ENCODE data around the gene GHRH. TPM values are rescaled to one million over a fixed set of nuclear protein-coding genes. Genes with fewer than 3 reads are reported as not detected.

Gene GHRH
- total RNA-seq, 1 donor from 2014 or later, result not detected

DNA sequence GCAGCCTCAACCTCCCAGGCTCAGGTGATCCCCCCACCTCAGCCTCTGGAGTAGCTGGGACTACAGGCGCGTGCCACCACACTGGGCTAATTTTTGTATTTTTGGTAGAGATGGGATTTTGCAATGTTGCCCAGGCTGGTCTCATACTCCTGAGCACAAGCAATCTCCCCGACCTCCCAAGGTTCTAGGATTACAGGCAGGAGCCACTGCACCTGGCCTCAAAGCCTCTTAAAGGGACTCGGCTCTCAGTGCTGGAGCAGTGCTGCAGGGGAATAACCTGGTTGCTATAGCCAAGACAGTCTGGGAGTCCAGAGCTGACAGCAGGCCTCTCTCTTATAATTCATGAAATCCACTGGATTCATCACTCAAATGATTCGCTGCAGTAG lies 17.0 kb downstream of the GHRH start:
- intact Hi-C loops (cut with DNase I), result no loop called here
- no peak for ATAC-seq
- DNase-seq (ENCODE audit: low spot score), result no peak

DNA sequence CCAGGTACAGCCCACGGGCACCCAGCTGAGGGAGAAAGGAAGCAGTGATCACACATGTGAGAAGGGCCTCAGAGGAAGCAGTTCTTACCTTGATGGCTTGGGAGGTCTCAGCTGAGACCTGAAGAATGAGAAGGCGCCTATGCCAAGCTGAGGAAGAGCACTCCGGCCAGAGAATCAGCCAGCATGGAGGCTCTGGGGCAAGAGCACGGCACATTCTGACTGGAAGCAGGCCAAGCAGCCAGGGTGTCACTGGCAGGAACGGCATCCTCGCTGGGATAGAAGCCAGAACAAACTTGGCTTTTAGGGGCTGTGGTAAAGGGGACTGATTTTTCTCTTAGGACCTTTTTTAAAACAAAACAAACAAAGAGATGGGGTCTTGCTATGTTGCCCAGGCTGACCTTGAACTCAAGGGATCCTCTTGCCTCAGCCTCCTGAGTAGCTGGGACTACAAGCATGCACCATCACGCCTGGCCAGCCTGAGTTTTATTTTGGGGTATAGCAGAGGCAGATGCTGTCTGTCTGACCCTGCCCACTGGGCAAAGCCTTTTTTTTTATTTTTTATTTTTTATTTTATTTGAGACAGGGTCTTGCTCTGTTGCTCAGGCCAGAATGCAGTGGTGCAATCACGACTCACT lies 17.6 kb downstream of the GHRH start:
- DNase-seq (ENCODE audit: low spot score) (no peak), ATAC-seq (peak; percentile 24)
- intact Hi-C loops (cut with DNase I), result no loop called here

DNA sequence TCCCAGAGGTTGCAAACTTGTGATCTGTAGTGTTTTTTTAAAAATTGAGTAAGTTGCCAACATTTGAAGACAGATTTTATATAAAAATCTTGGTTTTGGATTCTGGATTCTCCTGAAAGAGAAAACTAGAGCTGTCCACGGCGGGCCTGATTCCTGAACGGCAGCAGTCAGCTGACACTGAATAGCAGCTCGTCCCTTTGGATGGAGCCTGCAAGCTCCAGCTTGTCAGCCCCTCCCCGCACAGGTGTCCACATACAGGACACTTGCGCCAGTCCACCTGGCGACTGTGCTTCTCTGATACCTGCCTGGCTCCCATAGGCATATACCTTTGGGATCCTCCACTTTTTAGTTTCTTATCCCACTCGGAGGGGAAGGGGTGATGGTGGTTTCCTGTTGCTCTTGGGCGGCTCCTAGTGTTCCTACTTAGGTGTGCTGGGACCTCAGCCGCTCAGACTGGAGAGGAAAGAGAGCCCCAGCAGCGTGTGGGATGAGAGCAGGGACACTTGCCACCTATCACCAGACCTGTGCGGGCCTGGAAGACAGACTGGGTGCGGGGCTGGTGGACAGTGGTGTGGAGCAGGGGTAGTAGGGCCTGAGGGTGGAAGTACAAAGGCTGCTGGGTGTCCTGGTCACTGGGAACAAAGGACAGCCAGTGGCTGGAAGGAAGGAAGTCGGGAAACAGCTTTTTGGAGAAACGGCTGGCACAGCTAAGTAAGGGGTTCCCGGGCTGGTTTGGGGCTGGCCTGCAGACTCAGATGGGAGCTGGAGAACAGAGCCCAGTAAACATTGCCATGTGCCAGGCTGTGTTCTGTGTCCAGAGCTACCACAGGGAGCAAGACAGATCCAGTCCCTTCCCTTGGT lies 18.3 kb downstream of the GHRH start:
- ATAC-seq (no peak), DNase-seq (ENCODE audit: low spot score) (no peak)
- intact Hi-C loops (cut with DNase I), result no loop called here

DNA sequence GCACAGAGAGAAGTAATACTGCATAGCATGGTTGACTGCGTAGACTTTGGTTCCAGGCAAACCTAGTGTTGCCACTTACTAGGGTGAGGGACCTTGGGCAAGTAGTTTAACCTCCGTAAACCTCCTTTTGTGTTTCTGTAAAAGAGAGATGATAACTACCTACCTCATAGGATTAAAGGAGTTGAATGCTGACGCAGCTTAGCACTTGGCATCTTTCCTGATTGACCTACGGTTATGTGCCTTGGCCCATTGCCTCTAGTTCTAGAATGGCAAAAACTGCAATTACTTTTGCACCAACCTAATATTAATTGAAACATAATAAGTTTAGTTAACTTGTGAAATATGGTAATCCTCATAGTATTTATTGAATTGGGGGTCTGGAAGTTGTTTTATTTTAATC lies 19.1 kb downstream of the GHRH start:
- DNase-seq (ENCODE audit: low spot score), result no peak
- no peak for ATAC-seq
- intact Hi-C loops (cut with DNase I), result no loop called here

DNA sequence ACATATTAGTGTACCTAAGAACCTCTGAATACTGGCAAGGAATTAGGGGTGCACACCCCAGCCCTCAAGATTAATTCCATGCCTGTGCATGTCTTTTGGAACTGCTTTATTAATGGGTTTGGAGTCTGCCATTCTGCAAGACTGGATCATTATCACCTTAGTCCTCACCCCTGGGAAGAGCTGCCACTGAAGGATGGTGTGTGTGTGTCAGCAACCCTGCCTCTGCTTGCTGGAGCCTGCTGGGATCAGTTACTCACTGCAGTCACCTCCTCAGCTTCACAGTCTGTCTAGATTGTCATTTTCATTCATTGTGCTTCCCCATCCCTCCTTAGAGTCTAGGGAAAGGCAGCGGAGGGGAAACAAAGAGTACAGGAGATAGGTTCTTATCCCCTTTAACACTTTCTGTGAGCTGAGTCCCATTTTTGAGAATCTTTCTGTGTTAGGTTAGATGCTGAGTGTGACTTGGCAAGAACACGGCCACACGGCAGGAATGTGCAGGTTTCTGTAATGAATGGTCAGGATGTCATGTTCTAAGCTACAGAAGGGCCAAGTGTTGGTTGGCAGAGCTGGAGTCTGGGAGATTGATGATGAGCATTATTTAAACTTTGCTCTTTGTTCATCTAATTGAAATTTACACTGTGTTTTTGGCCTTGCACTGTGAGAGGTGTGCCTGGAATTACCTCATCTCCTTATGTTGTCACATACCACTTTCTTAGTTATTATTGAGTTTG lies 21.1 kb downstream of the GHRH start:
- intact Hi-C loops (cut with DNase I), result no loop called here
- ATAC-seq, result no peak
- DNase-seq (ENCODE audit: low spot score), result no peak

DNA sequence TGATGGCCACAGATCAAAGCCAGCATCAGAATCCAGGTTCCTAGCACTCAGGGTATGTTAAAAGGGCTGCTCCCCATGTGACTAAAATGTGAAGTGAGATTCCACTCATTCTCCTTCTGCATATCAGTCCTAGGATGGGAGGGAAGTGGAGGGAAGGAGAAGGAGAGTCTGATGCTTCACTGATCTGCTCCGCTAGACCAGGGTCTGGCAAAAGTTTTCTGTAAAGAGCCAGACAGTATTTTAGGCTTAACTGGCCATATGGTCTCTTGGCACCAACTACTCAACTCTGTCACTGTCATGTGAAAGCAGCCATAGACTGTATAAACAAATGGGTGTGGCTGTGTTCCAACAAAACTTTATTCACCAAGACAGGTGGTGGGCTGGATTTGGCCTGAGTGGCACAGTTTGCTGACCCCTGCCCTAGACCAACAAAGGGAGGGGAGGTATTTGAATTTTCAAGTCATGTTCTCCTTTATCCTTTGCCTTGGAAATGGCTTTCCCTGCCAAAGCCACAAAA lies 22.6 kb downstream of the GHRH start:
- intact Hi-C loops (cut with DNase I), result no loop called here
- ATAC-seq (no peak), DNase-seq (ENCODE audit: low spot score) (no peak)

DNA sequence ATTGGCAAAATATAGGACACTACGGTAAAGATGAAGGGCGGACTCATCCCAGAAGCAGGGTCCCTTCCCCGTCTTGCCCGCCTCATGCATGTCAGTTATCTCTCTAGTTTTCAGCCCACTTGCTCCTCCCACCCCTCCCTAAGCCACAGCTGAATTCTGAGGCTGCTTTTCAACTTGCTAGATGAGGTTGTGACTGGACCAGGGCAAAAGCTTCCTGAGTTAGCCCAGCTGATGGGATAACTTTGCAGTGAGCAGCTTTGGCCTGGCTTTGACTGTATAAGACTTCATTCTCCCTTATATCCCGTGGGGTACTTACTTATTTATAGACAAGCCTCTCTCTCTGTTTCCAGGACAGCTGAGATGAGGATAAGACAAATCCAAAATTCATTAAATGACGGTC lies 23.2 kb downstream of the GHRH start:
- intact Hi-C loops (cut with DNase I), result no loop called here
- ATAC-seq (no peak), DNase-seq (ENCODE audit: low spot score) (no peak)

DNA sequence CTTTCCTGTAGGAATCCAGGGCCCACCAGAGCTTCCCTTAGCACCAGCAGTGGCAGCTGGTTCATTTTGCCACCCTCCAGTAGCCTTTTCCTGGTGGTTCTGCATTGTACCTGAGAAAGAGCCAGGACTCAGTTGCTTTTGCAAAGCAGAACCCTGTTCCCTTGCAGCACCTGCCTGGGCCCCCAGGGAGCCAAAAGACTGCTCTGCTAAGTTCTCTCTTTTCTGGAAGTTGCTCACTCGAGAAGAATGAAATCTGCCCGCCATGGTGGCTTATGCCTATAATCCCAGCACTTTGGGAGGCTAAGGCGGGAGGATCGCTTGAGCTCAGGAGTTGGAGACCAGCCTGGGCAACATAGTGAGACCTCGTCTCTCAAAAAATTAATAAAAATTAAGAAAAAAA lies 24.0 kb downstream of the GHRH start:
- intact Hi-C loops (cut with DNase I), result no loop called here
- ATAC-seq (no peak), DNase-seq (ENCODE audit: low spot score) (no peak)

DNA sequence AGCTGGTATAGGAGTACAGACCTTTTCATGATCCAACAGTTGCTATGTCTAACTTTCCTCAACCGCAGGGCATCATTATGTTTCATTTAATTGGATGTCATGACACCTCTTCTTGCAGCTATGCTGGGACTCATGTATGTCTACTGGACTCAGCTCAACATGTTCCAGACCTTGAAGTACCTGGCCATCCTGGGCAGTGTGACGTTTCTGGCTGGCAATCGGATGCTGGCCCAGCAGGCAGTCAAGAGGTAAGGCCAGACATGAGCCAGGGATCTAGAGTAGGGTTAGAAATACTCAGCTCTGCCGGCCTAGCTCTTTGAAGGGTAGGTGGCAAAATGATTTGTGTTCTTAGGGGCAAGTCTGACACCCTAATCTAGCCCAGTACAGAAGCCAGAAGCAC lies 25.2 kb downstream of the GHRH start:
- ATAC-seq, result no peak
- intact Hi-C loops (cut with DNase I), result no loop called here
- no peak for DNase-seq (ENCODE audit: low spot score)

DNA sequence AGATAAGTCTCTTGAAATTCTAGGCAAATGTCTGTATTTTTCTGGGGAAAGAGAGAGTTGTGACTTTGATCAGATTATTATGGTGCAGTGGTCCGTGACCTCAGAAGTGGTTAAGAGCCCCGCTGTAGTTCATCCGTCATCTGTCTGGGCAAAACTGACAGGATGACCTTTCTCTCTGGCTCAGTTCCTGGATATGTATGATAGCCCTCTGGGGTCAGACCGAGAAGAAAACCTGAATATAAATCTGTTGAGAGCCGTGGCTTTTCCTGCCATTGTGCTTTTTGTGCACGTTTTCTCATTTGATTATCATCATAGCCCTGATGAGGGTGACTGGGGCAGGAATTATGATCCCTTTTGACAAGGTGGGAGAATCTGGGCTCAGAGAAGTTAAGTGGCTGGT lies 26.5 kb downstream of the GHRH start:
- intact Hi-C loops (cut with DNase I), result no loop called here
- ATAC-seq, result no peak
- no peak for DNase-seq (ENCODE audit: low spot score)

DNA sequence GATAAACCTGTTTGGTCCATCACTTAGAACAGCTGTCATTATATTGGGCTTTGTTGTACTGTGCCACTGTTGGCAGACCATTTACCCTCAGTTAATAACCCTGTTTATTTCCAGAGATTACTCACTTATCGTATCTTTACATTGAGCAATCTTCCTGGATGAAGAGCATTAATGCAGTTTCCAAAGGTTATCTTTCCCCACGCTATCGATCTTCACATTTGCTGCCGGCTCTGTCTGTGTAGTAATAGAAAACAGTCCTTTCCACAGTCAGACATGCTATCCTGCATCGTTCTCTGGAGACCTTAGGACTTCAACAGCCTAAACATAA lies 27.4 kb downstream of the GHRH start:
- intact Hi-C loops (cut with DNase I), result no loop called here
- ATAC-seq (no peak), DNase-seq (ENCODE audit: low spot score) (no peak)

DNA sequence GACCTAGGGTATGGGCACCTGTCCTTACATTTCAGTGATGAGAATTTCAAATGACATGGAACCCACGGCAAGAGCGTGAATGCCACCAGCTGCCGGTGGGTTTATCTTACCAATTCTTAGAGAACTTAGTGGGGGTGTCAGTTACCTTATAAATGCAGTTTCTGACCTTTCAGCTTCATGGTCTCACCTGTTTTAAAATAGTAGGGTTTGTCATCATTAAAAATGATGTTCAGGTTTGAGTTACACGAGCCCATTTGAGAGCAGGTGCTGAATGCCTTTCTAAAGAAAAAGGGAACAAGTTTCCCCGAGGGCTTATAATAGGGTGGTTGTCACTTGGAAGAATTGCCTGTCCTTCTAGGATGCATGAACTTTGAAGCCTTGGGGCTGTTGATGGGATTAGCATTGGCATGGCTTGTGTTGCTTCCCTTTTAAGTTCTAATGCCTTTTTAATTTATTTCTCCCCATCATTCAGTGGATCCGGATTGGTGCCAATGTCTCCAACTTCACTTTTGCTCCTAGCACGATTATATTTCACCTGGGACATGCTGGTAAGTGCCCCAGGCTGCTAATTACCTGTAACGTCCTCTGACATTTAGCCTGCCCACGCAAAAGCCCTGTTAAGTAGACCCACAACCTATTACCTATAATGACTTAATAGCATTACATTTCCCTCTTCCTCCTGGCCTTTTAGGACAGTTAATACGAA lies 27.9 kb downstream of the GHRH start:
- DNase-seq (ENCODE audit: low spot score), result no peak

DNA sequence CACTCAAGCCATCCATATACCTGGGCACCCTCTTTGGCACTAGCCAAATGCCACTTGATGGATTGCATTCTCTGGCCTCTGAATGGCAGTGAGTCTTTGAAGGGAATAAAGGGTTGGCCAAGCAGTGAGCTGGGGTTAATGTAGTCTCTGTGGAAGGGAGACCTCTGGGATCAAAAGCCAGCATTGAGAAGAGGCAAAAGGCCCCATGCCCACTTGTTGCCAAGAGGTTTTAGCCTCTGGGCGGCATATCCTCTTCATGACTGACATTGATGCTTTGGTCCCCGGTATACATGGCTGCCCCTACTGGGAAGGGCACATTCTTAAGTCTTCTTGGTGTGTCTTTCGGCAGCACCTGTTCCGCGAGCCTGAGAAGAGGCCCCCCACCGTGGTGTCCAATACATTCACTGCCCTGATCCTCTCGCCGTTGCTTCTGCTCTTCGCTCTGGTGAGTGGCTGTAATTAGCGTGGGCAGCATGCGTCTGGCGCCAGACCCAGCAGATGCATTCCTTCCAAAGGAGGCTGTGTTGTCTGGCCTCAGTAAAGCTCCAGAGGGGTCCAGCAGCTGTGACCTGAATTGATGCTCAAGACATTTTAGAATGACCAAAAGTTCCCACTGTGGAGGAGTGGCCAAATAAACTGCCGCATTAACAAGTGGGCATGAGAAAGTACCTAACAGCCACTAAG lies 29.5 kb downstream of the GHRH start:
- intact Hi-C loops (cut with DNase I), result no loop called here
- DNase-seq (ENCODE audit: low spot score) (no peak), ATAC-seq (no peak)

More for the DNA sequence above, 27.9 kb downstream of the GHRH start:
- no peak for ATAC-seq
- intact Hi-C loops (cut with DNase I), result no loop called here

DNA sequence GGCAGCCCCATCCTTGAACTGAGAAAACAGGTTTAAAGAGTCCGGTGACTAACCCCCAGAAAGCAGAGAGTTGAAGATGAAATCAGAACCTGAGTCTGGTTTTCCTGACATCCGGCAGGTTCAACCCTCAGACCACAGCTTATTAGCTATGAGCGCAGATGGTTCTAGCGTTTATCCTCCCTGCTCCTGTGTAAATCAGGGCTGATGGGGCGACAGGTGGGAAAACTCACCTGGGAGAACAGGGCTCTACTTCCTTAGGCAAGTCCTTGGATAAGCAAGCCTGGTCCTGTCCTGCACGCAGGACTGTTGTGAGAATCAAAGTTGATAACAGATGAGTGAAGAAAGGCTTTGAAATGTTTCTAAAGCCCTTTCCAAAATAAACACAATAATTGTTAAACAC lies 31.4 kb downstream of the GHRH start:
- intact Hi-C loops (cut with DNase I), result no loop called here
- DNase-seq (ENCODE audit: low spot score), result no peak
- no peak for ATAC-seq

DNA sequence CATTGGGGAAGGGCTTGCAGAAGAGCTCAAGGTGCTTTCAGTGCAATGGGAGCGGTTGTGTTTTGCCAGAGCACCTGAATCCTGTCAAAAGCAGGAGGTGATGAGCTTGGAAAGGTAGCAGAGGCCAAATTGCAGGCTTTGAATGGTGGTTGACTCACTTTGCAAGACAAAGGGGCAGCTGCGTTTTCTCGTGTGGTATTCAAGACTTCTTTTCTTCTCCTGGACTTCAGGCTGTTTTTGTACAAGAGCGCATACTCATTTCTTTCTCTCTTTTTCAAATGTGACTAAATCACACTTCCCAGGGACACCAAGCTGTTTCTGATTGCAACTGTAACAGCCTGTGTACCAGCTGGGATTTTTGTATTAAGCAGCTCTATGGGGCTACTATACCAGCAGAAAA lies 32.3 kb downstream of the GHRH start:
- DNase-seq (ENCODE audit: low spot score) (no peak), ATAC-seq (no peak)
- intact Hi-C loops (cut with DNase I), result loop anchor here (5.0 kb wide), 1 partner anchor 397 kb away; no protein-coding TSS in a partner anchor

DNA sequence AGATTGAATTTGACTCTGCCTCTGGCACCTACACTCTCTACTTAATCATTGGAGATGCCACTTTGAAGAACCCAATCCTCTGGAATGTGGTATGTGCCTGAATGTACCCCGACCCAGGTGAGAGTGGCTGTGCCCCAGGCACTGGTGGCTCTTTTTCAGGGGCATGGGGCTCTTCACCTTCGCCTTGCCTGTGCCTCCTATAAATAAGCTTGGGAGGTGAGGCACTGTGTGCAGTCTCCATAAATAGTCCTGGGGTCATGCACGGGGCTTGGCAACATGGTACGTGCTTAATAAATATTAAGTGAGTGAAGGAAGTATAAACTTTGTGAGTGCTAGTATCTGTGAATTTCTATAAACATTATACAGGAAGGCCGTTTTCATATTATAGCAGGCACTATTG lies 33.0 kb downstream of the GHRH start:
- DNase-seq (ENCODE audit: low spot score) (no peak), ATAC-seq (no peak)
- intact Hi-C loops (cut with DNase I), result loop anchor here (5.0 kb wide), 1 partner anchor 396 kb away; no protein-coding TSS in a partner anchor

DNA sequence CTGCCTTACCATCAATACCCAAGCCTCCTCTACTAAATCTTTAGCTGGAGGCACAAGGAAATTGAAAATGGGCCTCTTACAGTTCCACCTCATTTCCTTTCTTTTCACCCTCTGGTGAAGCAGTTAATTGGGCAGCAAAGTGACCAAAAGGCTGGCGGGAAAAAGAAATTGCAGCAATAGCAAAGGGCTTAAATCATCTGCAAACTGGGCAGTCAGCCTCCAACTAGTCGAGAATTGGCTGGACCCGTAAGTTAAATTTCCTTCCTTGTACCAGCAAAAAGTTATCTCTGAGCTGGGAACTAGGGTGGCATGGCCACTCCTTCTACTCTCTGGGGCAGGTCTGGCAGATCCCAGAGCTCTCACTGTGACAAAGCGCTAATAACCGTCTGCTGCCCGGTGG lies 33.5 kb downstream of the GHRH start:
- no peak for ATAC-seq
- intact Hi-C loops (cut with DNase I), result loop anchor here (5.0 kb wide), 1 partner anchor 396 kb away; no protein-coding TSS in a partner anchor
- no peak for DNase-seq (ENCODE audit: low spot score)

DNA sequence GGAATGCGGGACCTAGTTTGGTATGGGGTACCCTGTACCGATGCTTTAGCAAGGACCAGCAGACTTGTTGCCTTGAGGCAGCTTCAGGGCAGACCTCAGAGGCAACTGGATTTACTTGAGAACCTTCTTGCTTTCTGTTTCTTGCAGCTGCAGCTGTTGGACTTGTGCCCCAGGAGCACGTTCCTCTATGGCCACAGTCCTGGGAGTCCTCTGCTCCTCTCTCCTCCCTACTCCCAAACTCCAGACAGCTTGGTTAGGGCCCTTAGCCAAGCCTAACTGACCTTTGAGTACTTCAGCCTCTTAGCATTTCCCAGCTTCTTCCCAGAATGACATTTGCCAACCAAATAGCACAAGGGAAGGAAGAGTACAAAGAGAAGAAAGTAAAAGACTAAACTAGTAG lies 34.7 kb downstream of the GHRH start:
- DNase-seq (ENCODE audit: low spot score) (peak; percentile 77), ATAC-seq (peak; percentile 96)
- intact Hi-C loops (cut with DNase I), result loop anchor here (5.0 kb wide), 1 partner anchor 395 kb away; no protein-coding TSS in a partner anchor

DNA sequence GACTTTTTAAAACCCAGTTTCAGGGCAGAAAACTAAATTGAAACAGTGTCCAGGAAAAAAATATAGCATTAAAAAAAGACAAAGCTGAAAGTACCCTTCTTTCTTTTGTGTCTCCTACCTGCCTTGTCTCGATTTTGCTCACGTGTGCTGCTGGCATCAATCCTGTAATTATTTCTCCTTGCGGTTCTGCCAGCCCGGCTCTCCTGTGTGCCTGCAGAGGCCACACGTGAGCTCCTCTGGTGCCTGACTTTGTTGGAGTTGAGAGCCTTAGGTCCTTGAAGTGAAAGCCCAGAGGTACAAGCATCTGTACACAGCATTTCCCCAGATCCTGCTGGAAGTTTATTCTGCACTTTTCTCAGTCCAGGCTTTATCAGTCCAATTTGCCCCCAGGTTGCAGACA lies 36.5 kb downstream of the GHRH start:
- ATAC-seq (no peak), DNase-seq (ENCODE audit: low spot score) (no peak)
- intact Hi-C loops (cut with DNase I), result loop anchor here (5.0 kb wide), 1 partner anchor 393 kb away; no protein-coding TSS in a partner anchor
